HCT116 (cell line): ENCODE data around the gene C22orf39. TPM values are rescaled to one million over a fixed set of nuclear protein-coding genes. Genes with fewer than 3 reads are reported as not detected.

Source experiments
- ATAC-seq: fragments of 200-7000 bp; cut with Tn5 transposase; 2 replicates; pipeline ENCODE4 v1.9.1; 2020; ENCODE audit warnings: mild to moderate bottlenecking, moderate library complexity
- BruUV-seq: library from RNA; stranded (reverse); fragments of 400-500 nt; replicated peaks from 2 replicates; lab custom pipeline; 2021; lab: Mats Ljungman, UMichigan
- CTCF ChIA-PET: fragments of 300-600 bp; sonication (Branson Sonifier 250); formaldehyde crosslinking; loops from one replicate; lab custom pipeline; 2021; ENCODE audit warnings: antibody characterized with exemption; lab: Charles Lee
- POLR2A ChIA-PET: fragments of 300-600, 350-600 bp; sonication (Branson Sonifier 250); formaldehyde crosslinking; loops from one replicate; lab custom pipeline; 2021; ENCODE audit warnings: antibody characterized with exemption; lab: Charles Lee
- RAD21 ChIA-PET, 2 experiments: fragments of 300-600 bp; sonication (Branson Sonifier 250); formaldehyde crosslinking; loops; one replicate each; lab custom pipeline; 2023; ENCODE audit warnings: low total read pairs in 2 of 2; ENCODE audit not compliant: uncharacterized antibody in 2 of 2, unreplicated experiment in 2 of 2, low non-redundant PET in 1 of 2; lab: Charles Lee
- DNase-seq: peaks from one replicate; pipeline ENCODE4 v3.0.0-alpha.2; 2010; ENCODE audit warnings: low read depth, low spot score
- H2AFZ ChIP-seq: fragments of 200-600 bp; shearing (Covaris generic), sonication (generic); 2 replicates; pipeline ENCODE4 v1.6.1; 2017; ENCODE audit warnings: low read depth, mixed run types, mixed read lengths, antibody characterized with exemption, low read length; ENCODE audit not compliant: poor library complexity, severe bottlenecking
- H3K27ac ChIP-seq: 2 replicates; pipeline ENCODE4 v1.5.1; 2012; ENCODE audit warnings: low read depth, low read length
- H3K27me3 ChIP-seq: fragments of 200-600 bp; sonication (generic); 2 replicates; pipeline ENCODE4 v1.6.1; 2016; ENCODE audit warnings: mixed run types, low read length, mixed read lengths; ENCODE audit not compliant: insufficient read depth
- H3K36me3 ChIP-seq, 2 experiments: fragments of 200-500 bp in 1 of 2; fragments of 200-600 bp in 1 of 2; sonication (Bioruptor generic) in 1 of 2; sonication (generic) in 1 of 2; 2 replicates each; pipeline versions ENCODE4 v1.5.1 to v1.6.1; 2014 to 2016; ENCODE audit warnings: low read length in 2 of 2, inconsistent platforms in 1 of 2, mixed read lengths in 1 of 2, mixed run types in 1 of 2; ENCODE audit not compliant: insufficient read depth in 2 of 2, control insufficient read depth in 1 of 2
- H3K4me1 ChIP-seq, 2 experiments: fragments of 200-600 bp in 1 of 2; sonication (generic) in 1 of 2; 2 replicates each; pipeline versions ENCODE4 v1.5.1 to v1.6.1; 2012 to 2017; ENCODE audit warnings: low read length in 2 of 2, inconsistent platforms in 1 of 2, mild to moderate bottlenecking in 1 of 2, mixed read lengths in 1 of 2, mixed run types in 1 of 2, moderate library complexity in 1 of 2; ENCODE audit not compliant: insufficient read depth in 2 of 2, control insufficient read depth in 1 of 2
- H3K4me2 ChIP-seq: fragments of 200-600 bp; sonication (generic); 2 replicates; pipeline ENCODE4 v1.6.1; 2017; ENCODE audit warnings: mixed run types, low read length, mixed read lengths
- H3K4me3 ChIP-seq, 2 experiments: fragments of 200-600 bp in 1 of 2; sonication (generic) in 1 of 2; replicated peaks in 1 of 2; 2 replicates each; pipeline ENCODE4 v1.5.1; 2011 to 2016; ENCODE audit warnings: low read length in 2 of 2, control low read depth in 1 of 2, low read depth in 1 of 2, mild to moderate bottlenecking in 1 of 2, mixed read lengths in 1 of 2, mixed run types in 1 of 2
- H3K79me2 ChIP-seq: fragments of 200-600 bp; sonication (generic); 2 replicates; pipeline ENCODE4 v1.6.1; 2017; ENCODE audit warnings: mild to moderate bottlenecking, mixed run types, low read length, moderate library complexity, mixed read lengths; ENCODE audit not compliant: insufficient read depth
- H3K9ac ChIP-seq: fragments of 200-600 bp; sonication (generic); 2 replicates; pipeline ENCODE4 v1.6.1; 2016; ENCODE audit warnings: low read length, mixed read lengths
- H3K9me2 ChIP-seq: fragments of 200-600 bp; sonication (generic), shearing (Covaris generic); 2 replicates; pipeline ENCODE4 v1.6.1; 2017; ENCODE audit warnings: mixed run types, mild to moderate bottlenecking, moderate library complexity; ENCODE audit not compliant: insufficient read depth
- H3K9me3 ChIP-seq, 2 experiments: fragments of 200-500 bp in 1 of 2; fragments of 200-600 bp in 1 of 2; sonication (Bioruptor generic) in 1 of 2; sonication (generic) in 1 of 2; 2 replicates each; pipeline ENCODE4 v1.6.1; 2014 to 2017; ENCODE audit warnings: low read length in 2 of 2, mixed read lengths in 2 of 2, inconsistent platforms in 1 of 2, low read depth in 1 of 2, mild to moderate bottlenecking in 1 of 2, mixed run types in 1 of 2, moderate library complexity in 1 of 2; ENCODE audit not compliant: control insufficient read depth in 1 of 2, insufficient read depth in 1 of 2
- H4K20me1 ChIP-seq: fragments of 200-600 bp; sonication (generic), shearing (Covaris generic); 2 replicates; pipeline ENCODE4 v1.6.1; 2017; ENCODE audit warnings: mixed run types, mild to moderate bottlenecking, moderate library complexity; ENCODE audit not compliant: insufficient read depth
- CBX3 ChIP-seq: IDR thresholded peaks from 2 replicates; pipeline ENCODE4 v1.6.1; 2012; ENCODE audit warnings: low read depth
- CTCF ChIP-seq, 3 experiments: fragments of 200-600 bp in 1 of 3; sonication (generic) in 1 of 3; IDR thresholded peaks in 2 of 3; conservative IDR thresholded peaks in 1 of 3; 2 replicates each; pipeline ENCODE4 v1.5.1; 2012 to 2017; ENCODE audit warnings: low read depth in 2 of 3, low read length in 2 of 3, antibody characterized with exemption in 1 of 3, borderline replicate concordance in 1 of 3, control low read depth in 1 of 3, mild to moderate bottlenecking in 1 of 3, mixed read lengths in 1 of 3, mixed run types in 1 of 3, moderate library complexity in 1 of 3; ENCODE audit not compliant: insufficient read depth in 1 of 3
- ELF1 ChIP-seq: IDR thresholded peaks from 2 replicates; pipeline ENCODE4 v1.6.1; 2012; ENCODE audit warnings: low read depth, borderline replicate concordance
- EZH2 ChIP-seq: fragments of 200-600 bp; sonication (generic); IDR thresholded peaks from 2 replicates; pipeline ENCODE4 v1.6.1; 2017; ENCODE audit warnings: antibody characterized with exemption, mixed run types
- EZH2phosphoT487 ChIP-seq: fragments of 200-600 bp; IDR thresholded peaks from 2 replicates; pipeline ENCODE4 v1.6.1; 2018; ENCODE audit warnings: antibody characterized with exemption, borderline replicate concordance
- FOSL1 ChIP-seq: IDR thresholded peaks from 2 replicates; pipeline ENCODE4 v1.6.1; 2012; ENCODE audit warnings: low read depth
- POLR2A ChIP-seq: IDR thresholded peaks from 2 replicates; pipeline ENCODE4 v1.7.0; 2011; ENCODE audit warnings: borderline replicate concordance; ENCODE audit not compliant: insufficient read depth, insufficient read length; ENCODE audit errors: extremely low read depth
- POLR2AphosphoS5 ChIP-seq: IDR thresholded peaks from 2 replicates; pipeline ENCODE4 v1.6.1; 2011; ENCODE audit warnings: mild to moderate bottlenecking, low read depth, low read length, moderate library complexity
- RAD21 ChIP-seq: IDR thresholded peaks from 2 replicates; pipeline ENCODE4 v1.6.1; 2012; ENCODE audit warnings: low read depth, mild to moderate bottlenecking
- SRF ChIP-seq: IDR thresholded peaks from 2 replicates; pipeline ENCODE4 v1.6.1; 2012; ENCODE audit warnings: low read depth
- TCF7L2 ChIP-seq: IDR thresholded peaks from 2 replicates; pipeline ENCODE4 v1.7.0; 2011; ENCODE audit warnings: borderline replicate concordance, inconsistent platforms; ENCODE audit not compliant: insufficient read depth, insufficient read length; ENCODE audit errors: extremely low read depth
- YY1 ChIP-seq: IDR thresholded peaks from 2 replicates; pipeline ENCODE4 v1.6.1; 2011; ENCODE audit warnings: low read length, low read depth, moderate library complexity, mild to moderate bottlenecking; ENCODE audit not compliant: insufficient replicate concordance; ENCODE audit errors: extremely low read depth
- ZBTB33 ChIP-seq: IDR thresholded peaks from 2 replicates; pipeline ENCODE4 v1.6.1; 2011; ENCODE audit warnings: mild to moderate bottlenecking, low read length, moderate library complexity; ENCODE audit not compliant: insufficient replicate concordance; ENCODE audit errors: extremely low read depth
- ZFX ChIP-seq: fragments of 450-650 bp; IDR thresholded peaks from 2 replicates; pipeline ENCODE4 v1.6.1; 2017
- ZNF274 ChIP-seq: fragments of 200-500 bp; sonication (Bioruptor generic); IDR thresholded peaks from 2 replicates; pipeline ENCODE4 v1.6.1; 2014; ENCODE audit warnings: mild to moderate bottlenecking, low read depth, low read length, inconsistent platforms
- intact Hi-C: fragments of 100-400 bp; cut with micrococcal nuclease; formaldehyde crosslinking; loops from 2 replicates; pipeline ENCODE4 v1.10.0; 2022
- total RNA-seq: library from RNA; stranded (reverse); gene quantifications from one replicate; pipeline ENCODE4 v1.2.1, GENCODE V29; 2021; ENCODE audit not compliant: unreplicated experiment
- TF ChIP-seq, protein P1 (sequence below): IDR thresholded peaks from 2 replicates; pipeline ENCODE4 v1.6.1; 2012; ENCODE audit warnings: low read depth

The C22orf39 gene
- total RNA-seq, 1 experiment from 2014 or later, result 17.7 TPM

- BruUV-seq, result no TSS peak
- H4K20me1 ChIP-seq, result no peaks in the 10 kb centered on the region
- H3K9me2 ChIP-seq, result no peaks in the 10 kb centered on the region
- H3K4me2 ChIP-seq, result no peak overlapping the region
- TF ChIP-seq EZH2, result no peak
- TF ChIP-seq ZNF274, result no peak
- no peak for TF ChIP-seq CBX3
- no peak for TF ChIP-seq POLR2A
- no peak for TF ChIP-seq ZFX
- no peak for TF ChIP-seq CTCF (IDR thresholded peaks at IDR 0.05 in 2 of 3, conservative IDR thresholded peaks at IDR 0.05 in 1 of 3; ENCODE audit: borderline replicate concordance in 1 of 3, insufficient read depth in 1 of 3, low read depth in 2 of 3, low read length in 2 of 3)
- no peak for TF ChIP-seq YY1
- no peak for TF ChIP-seq SRF
- TF ChIP-seq FOSL1, result no peak
- TF ChIP-seq POLR2AphosphoS5, result no peak
- no peak for TF ChIP-seq RAD21
- TF ChIP-seq, protein P1, sequence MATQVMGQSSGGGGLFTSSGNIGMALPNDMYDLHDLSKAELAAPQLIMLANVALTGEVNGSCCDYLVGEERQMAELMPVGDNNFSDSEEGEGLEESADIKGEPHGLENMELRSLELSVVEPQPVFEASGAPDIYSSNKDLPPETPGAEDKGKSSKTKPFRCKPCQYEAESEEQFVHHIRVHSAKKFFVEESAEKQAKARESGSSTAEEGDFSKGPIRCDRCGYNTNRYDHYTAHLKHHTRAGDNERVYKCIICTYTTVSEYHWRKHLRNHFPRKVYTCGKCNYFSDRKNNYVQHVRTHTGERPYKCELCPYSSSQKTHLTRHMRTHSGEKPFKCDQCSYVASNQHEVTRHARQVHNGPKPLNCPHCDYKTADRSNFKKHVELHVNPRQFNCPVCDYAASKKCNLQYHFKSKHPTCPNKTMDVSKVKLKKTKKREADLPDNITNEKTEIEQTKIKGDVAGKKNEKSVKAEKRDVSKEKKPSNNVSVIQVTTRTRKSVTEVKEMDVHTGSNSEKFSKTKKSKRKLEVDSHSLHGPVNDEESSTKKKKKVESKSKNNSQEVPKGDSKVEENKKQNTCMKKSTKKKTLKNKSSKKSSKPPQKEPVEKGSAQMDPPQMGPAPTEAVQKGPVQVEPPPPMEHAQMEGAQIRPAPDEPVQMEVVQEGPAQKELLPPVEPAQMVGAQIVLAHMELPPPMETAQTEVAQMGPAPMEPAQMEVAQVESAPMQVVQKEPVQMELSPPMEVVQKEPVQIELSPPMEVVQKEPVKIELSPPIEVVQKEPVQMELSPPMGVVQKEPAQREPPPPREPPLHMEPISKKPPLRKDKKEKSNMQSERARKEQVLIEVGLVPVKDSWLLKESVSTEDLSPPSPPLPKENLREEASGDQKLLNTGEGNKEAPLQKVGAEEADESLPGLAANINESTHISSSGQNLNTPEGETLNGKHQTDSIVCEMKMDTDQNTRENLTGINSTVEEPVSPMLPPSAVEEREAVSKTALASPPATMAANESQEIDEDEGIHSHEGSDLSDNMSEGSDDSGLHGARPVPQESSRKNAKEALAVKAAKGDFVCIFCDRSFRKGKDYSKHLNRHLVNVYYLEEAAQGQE, result no peak
- TF ChIP-seq ZBTB33, result no peak
- TF ChIP-seq ELF1, result no peak
- TF ChIP-seq TCF7L2, result no peak
- TF ChIP-seq EZH2phosphoT487, result no peak
- no peak overlapping the region for H3K27ac ChIP-seq
- H3K9me3 ChIP-seq, result no peaks in the 10 kb centered on the region
- intact Hi-C loops, result no loop called here
- peaks cover 0 to 10% of the 10 kb centered on the region in 2 experiments; a peak in 2 of 4 replicates for H3K4me1 ChIP-seq
- CTCF ChIA-PET, result no interaction called here
- H2AFZ ChIP-seq, result no peak overlapping the region
- H3K27me3 ChIP-seq, result no peaks in the 10 kb centered on the region
- H3K36me3 ChIP-seq, result peaks cover 32 to 34% of the 10 kb centered on the region in 2 experiments; a peak in 3 of 4 replicates
- H3K9ac ChIP-seq, result no peak overlapping the region
- ATAC-seq (no peak), DNase-seq (no peak)
- H3K4me3 ChIP-seq, result no peak overlapping the region
- H3K79me2 ChIP-seq, result no peaks in the 10 kb centered on the region; the same call in 1 of the 2 replicates
- POLR2A ChIA-PET, result no interaction called here
- RAD21 ChIA-PET, result no interaction called here
Measured at GRCh38 chr22:19404676-19405075, 42.8 kb downstream of the C22orf39 start.
